GM18505 (cell line): ENCODE results near the gene RFX7.

Experiments used
- ATAC-seq: cut with Tn5 transposase; IDR thresholded peaks from one replicate; pipeline ENCODE4 v1.9.1; 2021; ENCODE audit not compliant: unreplicated experiment
- POLR2A ChIP-seq: IDR thresholded peaks from 4 replicates; pipeline ENCODE4 v1.6.1; 2011; ENCODE audit warnings: borderline replicate concordance; ENCODE audit not compliant: insufficient read depth, insufficient read length; ENCODE audit errors: extremely low read depth

The RFX7 gene

DNA sequence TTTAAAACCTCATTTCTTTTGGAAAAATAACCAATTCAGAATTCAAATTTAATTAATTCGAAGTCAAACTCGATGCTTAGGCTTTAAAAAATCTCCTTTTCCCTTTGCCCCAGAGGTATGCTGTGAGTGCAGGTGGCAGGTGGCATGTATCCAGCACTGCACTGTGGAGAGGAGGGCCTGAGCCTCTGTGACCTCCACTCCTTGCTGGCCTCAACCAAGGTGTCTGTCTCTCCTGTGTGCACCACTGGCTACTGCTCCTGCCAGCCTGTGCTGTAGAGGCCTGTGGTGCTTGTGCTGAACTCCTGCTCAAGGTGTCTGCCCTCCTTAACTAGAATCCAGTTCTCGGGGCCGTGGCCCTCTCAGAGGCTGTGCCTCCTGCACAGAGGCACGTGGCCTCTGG, 194.1 kb downstream of the RFX7 start:
- ATAC-seq = no peak
- TF ChIP-seq POLR2A = no peak

DNA sequence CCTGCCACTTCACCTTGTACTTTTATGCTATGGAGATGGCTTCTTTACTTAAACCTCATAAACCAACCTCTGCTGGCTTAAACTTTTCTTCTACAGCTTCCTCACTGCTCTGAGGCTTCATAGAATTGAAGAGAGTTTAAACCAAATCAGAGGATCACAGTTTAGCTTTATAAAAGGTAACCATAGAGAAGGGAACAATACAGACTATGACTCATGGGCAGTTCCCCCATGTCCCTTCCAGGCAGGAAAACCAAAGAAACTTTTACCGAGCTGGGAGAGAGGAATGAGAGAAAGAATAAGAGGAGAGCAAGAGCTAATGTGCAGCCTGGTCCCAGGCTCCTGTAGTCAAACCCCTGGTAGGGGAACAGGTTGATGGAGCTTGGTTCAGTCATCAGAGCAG, 196.3 kb downstream of the RFX7 start:
- no peak for TF ChIP-seq POLR2A
- ATAC-seq = no peak

- no peak for ATAC-seq
- no peak for TF ChIP-seq POLR2A
Observed at GRCh38 chr15:56045068-56045748, 198.5 kb downstream of the RFX7 start.

- ATAC-seq = no peak
- TF ChIP-seq POLR2A = no peak
Observed at GRCh38 chr15:56042982-56043980, 200.4 kb downstream of the RFX7 start.

DNA sequence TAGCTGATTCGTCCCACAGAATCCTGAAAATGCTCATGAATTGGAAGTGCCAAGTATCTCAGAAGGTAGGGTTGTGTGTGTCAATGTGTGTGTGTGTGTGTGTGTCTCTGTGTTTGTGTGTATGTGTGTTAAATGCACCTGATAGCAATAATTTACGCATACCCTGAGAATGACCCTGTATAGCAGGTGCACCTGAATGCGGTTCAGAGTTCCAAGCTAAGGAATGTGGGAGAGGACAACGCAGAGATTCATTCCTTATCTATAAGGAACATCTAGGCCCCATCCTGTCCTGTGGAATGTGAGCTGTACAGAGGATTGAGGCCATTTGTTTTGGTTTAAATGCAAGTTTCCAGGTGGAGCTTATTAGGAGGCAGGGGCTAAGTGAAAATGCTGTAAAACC, 201.2 kb downstream of the RFX7 start:
- no peak for TF ChIP-seq POLR2A
- no peak for ATAC-seq

GRCh38 chr15:56042031-56042430, 201.6 kb downstream of the RFX7 start:
- no peak for ATAC-seq
- no peak for TF ChIP-seq POLR2A

- ATAC-seq = no peak
- no peak for TF ChIP-seq POLR2A
Observed at GRCh38 chr15:56040081-56041035, 203.3 kb downstream of the RFX7 start.

GRCh38 chr15:56038707-56039106, 205.0 kb downstream of the RFX7 start:
- ATAC-seq = no peak
- TF ChIP-seq POLR2A = no peak

GRCh38 chr15:56038015-56038414, 205.7 kb downstream of the RFX7 start:
- TF ChIP-seq POLR2A = no peak
- ATAC-seq = no peak
